OCI-LY1 (cell line): ENCODE data around the gene ERGIC2.
A peak's percentile ranks its signal among the peaks of the same experiment; 100 is the strongest.

Source experiments
- H2AFZ ChIP-seq: fragments of 200-600 bp; sonication (generic), shearing (Covaris generic); 2 replicates; pipeline ENCODE4 v1.6.0; 2014; ENCODE audit warnings: antibody characterized with exemption, mild to moderate bottlenecking, low read length
- H3F3A ChIP-seq: fragments of 200-600 bp; sonication (generic), shearing (Covaris generic); 2 replicates; pipeline ENCODE4 v1.6.0; 2014; ENCODE audit warnings: mild to moderate bottlenecking, antibody characterized with exemption, low read length, moderate library complexity; ENCODE audit not compliant: insufficient read depth
- H3K27ac ChIP-seq: fragments of 200-600 bp; sonication (generic); 2 replicates; pipeline ENCODE4 v1.5.1; 2014; ENCODE audit warnings: low read length, mixed run types, mild to moderate bottlenecking, low read depth; ENCODE audit not compliant: poor library complexity, severe bottlenecking
- H3K27me3 ChIP-seq: fragments of 200-600 bp; sonication (generic); 2 replicates; pipeline ENCODE4 v1.6.0; 2014; ENCODE audit warnings: antibody characterized with exemption, mild to moderate bottlenecking, low read length, moderate library complexity; ENCODE audit not compliant: insufficient read depth
- H3K36me3 ChIP-seq: fragments of 200-600 bp; sonication (generic); 2 replicates; pipeline ENCODE4 v1.6.1; 2014; ENCODE audit warnings: mild to moderate bottlenecking, antibody characterized with exemption, low read length, moderate library complexity, mixed read lengths; ENCODE audit not compliant: insufficient read depth
- H3K4me1 ChIP-seq: fragments of 200-600 bp; sonication (generic); 2 replicates; pipeline ENCODE4 v1.5.1; 2014; ENCODE audit warnings: mild to moderate bottlenecking, low read length, moderate library complexity; ENCODE audit not compliant: insufficient read depth, severe bottlenecking
- H3K4me2 ChIP-seq: fragments of 200-600 bp; sonication (generic), shearing (Covaris generic); 2 replicates; pipeline ENCODE4 v1.6.1; 2014; ENCODE audit warnings: low read length
- H3K4me3 ChIP-seq: fragments of 200-600 bp; sonication (generic); 2 replicates; pipeline ENCODE4 v1.5.1; 2014; ENCODE audit warnings: low read length, low read depth, mild to moderate bottlenecking, mixed read lengths; ENCODE audit not compliant: poor library complexity, severe bottlenecking
- H3K79me2 ChIP-seq: fragments of 200-600 bp; shearing (Covaris generic); 2 replicates; pipeline ENCODE4 v1.6.1; 2016; ENCODE audit warnings: mixed run types, low read length, mixed read lengths; ENCODE audit not compliant: insufficient read depth
- H3K9ac ChIP-seq: fragments of 200-600 bp; sonication (generic), shearing (Covaris generic); 2 replicates; pipeline ENCODE4 v1.6.1; 2014; ENCODE audit warnings: mild to moderate bottlenecking, low read length, mixed read lengths
- H3K9me2 ChIP-seq: fragments of 200-600 bp; sonication (generic), shearing (Covaris generic); 2 replicates; pipeline ENCODE4 v1.6.1; 2014; ENCODE audit warnings: low read depth, mild to moderate bottlenecking, low read length, mixed read lengths
- H3K9me3 ChIP-seq: fragments of 200-600 bp; shearing (Covaris generic); 2 replicates; pipeline ENCODE4 v1.6.1; 2014; ENCODE audit warnings: low read length, mixed read lengths
- H4K20me1 ChIP-seq: fragments of 200-600 bp; sonication (generic), shearing (Covaris generic); 2 replicates; pipeline ENCODE4 v1.6.0; 2016; ENCODE audit warnings: mild to moderate bottlenecking, low read length; ENCODE audit not compliant: insufficient read depth
- CTCF ChIP-seq: fragments of 200-600 bp; sonication (generic), shearing (Covaris generic); IDR thresholded peaks from 2 replicates; pipeline ENCODE4 v1.5.1; 2017; ENCODE audit warnings: mild to moderate bottlenecking, antibody characterized with exemption, low read length, moderate library complexity, mixed read lengths
- EZH2 ChIP-seq: fragments of 200-600 bp; sonication (generic), shearing (Covaris generic); IDR thresholded peaks from 2 replicates; pipeline ENCODE4 v1.8.0; 2017; ENCODE audit warnings: borderline replicate concordance, mixed run types, mild to moderate bottlenecking, antibody characterized with exemption, low read length, moderate library complexity, mixed read lengths

Gene ERGIC2

GRCh38 chr12:29382251-29382650 lies 1.3 kb upstream of the ERGIC2 start:
- peak overlapping the region; percentile 83; the same call in 1 of the 2 replicates for H3K4me2 ChIP-seq
- no peak overlapping the region for H3K27ac ChIP-seq
- H3K4me3 ChIP-seq, result peak overlapping the region; percentile 99
- peak overlapping the region; percentile 96 for H2AFZ ChIP-seq
- H3K9me3 ChIP-seq, result no peaks in the 10 kb centered on the region; the same call in 1 of the 2 replicates
- no peaks in the 10 kb centered on the region for H3F3A ChIP-seq
- H3K9me2 ChIP-seq, result no peaks in the 10 kb centered on the region
- H4K20me1 ChIP-seq, result no peaks in the 10 kb centered on the region
- TF ChIP-seq CTCF (no peak), EZH2 (no peak)
- H3K27me3 ChIP-seq, result no peaks in the 10 kb centered on the region
- H3K79me2 ChIP-seq, result peaks cover 36% of the 10 kb centered on the region
- peaks cover 15% of the 10 kb centered on the region for H3K36me3 ChIP-seq
- H3K9ac ChIP-seq, result no peak overlapping the region
- peaks cover 25% of the 10 kb centered on the region for H3K4me1 ChIP-seq

GRCh38 chr12:29376118-29376517 lies 4.9 kb downstream of the ERGIC2 start:
- Histone ChIP-seq H3K4me2 (no peak overlapping the region), H4K20me1 (no peaks in the 10 kb centered on the region)

GRCh38 chr12:29374913-29375312 lies 6.1 kb downstream of the ERGIC2 start:
- no peaks in the 10 kb centered on the region for H3K27me3 ChIP-seq
- peaks cover 7% of the 10 kb centered on the region; the same call in 1 of the 2 replicates for H3K9me3 ChIP-seq
- no peak overlapping the region for H3K27ac ChIP-seq
- H3K4me3 ChIP-seq, result no peak overlapping the region
- peaks cover 84% of the 10 kb centered on the region for H3K79me2 ChIP-seq
- TF ChIP-seq CTCF (no peak), EZH2 (no peak)
- no peaks in the 10 kb centered on the region for H3F3A ChIP-seq
- H3K9ac ChIP-seq, result no peak overlapping the region
- H3K36me3 ChIP-seq, result peaks cover 44% of the 10 kb centered on the region
- no peaks in the 10 kb centered on the region for H4K20me1 ChIP-seq
- H3K4me2 ChIP-seq, result no peak overlapping the region
- H2AFZ ChIP-seq, result no peak overlapping the region
- no peaks in the 10 kb centered on the region for H3K9me2 ChIP-seq
- H3K4me1 ChIP-seq, result peaks cover 12% of the 10 kb centered on the region

More at GRCh38 chr12:29376118-29376517, 4.9 kb downstream of the ERGIC2 start:
- no peak for TF ChIP-seq CTCF
- no peak for TF ChIP-seq EZH2
- Histone ChIP-seq H3F3A (no peaks in the 10 kb centered on the region), H3K27me3 (no peaks in the 10 kb centered on the region), H3K9ac (no peak overlapping the region), H3K27ac (no peak overlapping the region), H3K79me2 (peaks cover 93% of the 10 kb centered on the region), H3K36me3 (peaks cover 34% of the 10 kb centered on the region), H3K4me1 (peaks cover 15% of the 10 kb centered on the region), H3K4me3 (no peak overlapping the region), H3K9me3 (peaks cover 7% of the 10 kb centered on the region; the same call in 1 of the 2 replicates), H2AFZ (no peak overlapping the region), H3K9me2 (no peaks in the 10 kb centered on the region)
